Measurements from ENCODE around the gene MAS1L. TPM values are rescaled to one million over a fixed set of nuclear protein-coding genes. Genes with fewer than 3 reads are reported as not detected.
"Not testable (repeated sequence)": the region's sequence is repeated elsewhere in the genome, so short reads cannot be mapped to it uniquely, and the experiment has no call there.

The MAS1L gene
- total RNA-seq, 1 donor from 2014 or later = not detected

DNA sequence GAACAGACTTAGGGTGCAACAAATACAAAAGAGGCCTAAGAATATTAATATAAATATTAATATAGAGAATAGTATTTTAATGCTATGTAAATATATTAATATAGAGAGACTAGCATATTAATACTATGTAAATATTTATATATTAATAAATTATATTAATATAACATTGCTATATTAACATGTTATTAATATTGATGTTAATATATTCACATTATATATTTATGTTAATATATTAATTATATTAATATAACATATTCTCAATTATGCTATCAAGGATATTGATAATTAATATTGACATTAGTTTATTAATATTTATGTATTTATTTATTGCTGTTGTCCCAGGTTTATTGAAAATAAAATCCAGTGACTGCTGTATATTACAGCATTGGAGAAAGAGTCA is 1.1 kb upstream of the MAS1L start:
- intact Hi-C loops (cut with DNase I) = no loop called here
- no peak for DNase-seq (ENCODE audit: low spot score)

GRCh38 chr6:29487131-29487530 is 625 bp downstream of the MAS1L start:
- intact Hi-C loops (cut with DNase I) = no loop called here
- DNase-seq (ENCODE audit: low spot score) = no peak

DNA sequence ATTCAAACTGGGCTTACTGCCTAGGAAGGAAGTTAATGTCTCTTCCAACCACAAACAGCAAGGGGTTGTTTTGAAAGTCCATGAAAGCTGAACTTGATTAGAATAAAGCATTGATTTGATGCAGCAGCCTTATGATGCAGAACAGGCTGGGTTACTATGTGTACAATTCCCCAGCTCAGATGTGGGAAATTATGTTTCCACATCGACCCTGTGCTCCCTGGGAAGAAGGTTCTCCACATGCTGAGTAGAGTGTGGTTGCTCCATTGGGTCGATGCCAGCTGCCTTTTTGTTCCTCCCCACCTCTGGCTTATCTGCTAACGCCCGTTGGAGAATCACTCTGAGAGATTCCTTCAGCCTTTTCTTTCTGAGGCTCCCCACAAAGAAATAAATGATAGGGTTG is 1.2 kb downstream of the MAS1L start:
- intact Hi-C loops (cut with DNase I) = no loop called here

GRCh38 chr6:29483735-29484134 is 4.0 kb downstream of the MAS1L start:
- intact Hi-C loops (cut with DNase I) = no loop called here

More for the DNA sequence above, 1.2 kb downstream of the MAS1L start:
- no peak for DNase-seq (ENCODE audit: low spot score)

DNA sequence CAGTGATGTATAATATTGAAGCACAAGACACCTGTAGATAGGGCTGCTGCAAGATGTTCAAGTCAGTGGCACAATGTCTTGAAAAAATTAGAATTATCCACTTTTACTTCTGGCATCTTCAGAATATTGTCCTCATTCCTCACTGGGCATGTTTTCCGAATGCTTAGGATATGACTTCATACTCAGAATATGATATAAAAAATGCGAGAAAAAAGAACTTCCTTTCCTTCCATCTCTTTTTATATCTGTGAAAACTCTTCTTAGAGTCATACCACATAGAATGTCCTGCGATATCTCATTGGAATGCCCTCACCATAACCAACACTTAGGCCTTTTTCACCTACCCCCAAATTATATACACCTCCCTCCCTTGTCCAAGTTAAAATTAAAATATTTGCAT is 4.6 kb downstream of the MAS1L start:
- no peak for DNase-seq (ENCODE audit: low spot score)
- intact Hi-C loops (cut with DNase I) = no loop called here

More at GRCh38 chr6:29483735-29484134, 4.0 kb downstream of the MAS1L start:
- no peak for DNase-seq (ENCODE audit: low spot score)

DNA sequence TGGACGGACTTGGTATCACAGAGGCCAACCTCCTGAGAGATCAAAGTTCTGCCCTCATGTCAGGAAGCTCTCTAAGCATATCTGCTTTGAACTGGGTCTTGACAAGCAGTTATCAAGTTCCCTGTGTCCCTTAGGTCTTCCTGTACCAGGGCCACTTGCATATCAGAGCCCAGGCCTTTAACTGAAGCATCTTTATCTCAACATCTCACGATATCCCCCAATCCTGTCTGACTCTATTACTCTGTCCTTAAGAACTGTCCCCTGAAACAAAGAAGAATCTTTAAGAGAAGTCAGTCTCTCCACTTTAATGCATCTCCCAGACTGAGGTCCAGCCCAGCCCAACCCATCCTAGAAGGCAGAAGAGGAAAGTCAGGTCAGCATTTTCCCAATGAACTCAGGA is 8.2 kb downstream of the MAS1L start:
- DNase-seq (ENCODE audit: low spot score) = no peak
- intact Hi-C loops (cut with DNase I) = no loop called here

DNA sequence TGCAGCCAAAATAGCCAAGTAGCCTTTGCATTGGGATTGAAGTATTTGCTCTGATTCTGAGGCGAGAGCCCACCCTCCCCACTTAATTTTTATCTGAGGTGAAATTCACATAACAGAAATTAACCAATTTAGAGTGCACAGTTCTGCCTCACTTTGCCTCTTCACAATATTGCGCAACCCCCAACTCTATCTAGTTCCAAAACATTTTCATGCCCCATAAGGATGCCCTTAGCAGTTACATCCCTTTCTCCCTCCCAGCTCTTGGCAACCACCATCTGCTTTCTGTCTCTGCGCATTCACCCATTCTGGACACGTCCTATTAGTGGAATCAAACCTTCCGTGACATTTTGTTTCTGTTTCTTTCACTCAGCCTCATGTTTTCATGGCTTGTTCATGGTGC is 9.0 kb downstream of the MAS1L start:
- DNase-seq (ENCODE audit: low spot score) = no peak
- intact Hi-C loops (cut with DNase I) = no loop called here

DNA sequence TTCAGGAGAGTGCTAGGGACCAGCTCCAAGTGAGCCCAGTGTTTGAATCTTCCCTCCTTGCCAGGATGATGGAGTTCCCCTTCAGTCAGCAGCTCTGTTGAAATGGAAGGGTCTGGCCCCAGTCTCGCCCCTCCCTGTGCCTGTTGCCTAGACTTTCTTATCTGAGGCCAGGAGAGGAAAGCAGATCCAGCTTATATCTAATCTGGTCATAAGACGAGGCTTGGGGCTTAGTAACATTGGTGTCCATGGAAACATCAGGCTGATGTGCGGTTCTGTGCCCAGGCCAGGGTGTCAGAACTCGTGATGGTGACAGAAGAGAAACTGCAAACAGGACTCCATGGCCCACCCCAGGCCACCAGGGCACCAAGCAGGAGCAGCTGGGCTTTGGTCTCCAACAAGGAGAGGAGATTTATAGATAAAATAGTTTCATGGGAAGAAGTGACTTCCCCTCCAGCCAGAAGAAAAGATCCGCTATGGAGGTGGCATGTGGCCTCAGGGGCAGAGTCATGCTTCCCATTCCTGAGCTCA is 9.8 kb downstream of the MAS1L start:
- intact Hi-C loops (cut with DNase I) = no loop called here
- no peak for DNase-seq (ENCODE audit: low spot score)

DNA sequence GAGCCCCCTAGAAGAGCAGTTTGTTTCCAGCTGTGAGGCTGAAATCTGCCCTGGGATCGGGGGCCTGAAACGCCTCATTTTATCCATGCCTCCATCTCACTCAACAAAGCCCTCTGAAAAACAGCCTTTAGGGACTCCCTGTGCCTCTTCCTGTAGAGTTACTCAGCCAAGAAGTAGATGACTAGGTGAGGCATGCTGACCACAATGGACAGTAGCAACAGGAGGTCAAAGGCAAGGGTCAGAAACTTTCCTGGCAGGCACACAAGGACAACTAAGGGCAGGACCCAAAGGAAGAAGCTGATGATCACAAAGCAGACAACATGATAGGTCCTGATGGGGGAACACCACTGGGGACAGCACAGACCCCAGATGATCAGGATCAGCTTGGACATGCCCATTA is 12.8 kb downstream of the MAS1L start:
- no peak for DNase-seq (ENCODE audit: low spot score)
- intact Hi-C loops (cut with DNase I) = no loop called here

- DNase-seq (ENCODE audit: low spot score) = no peak
- intact Hi-C loops (cut with DNase I) = no loop called here
These were observed 21.5 kb downstream of the MAS1L start for GRCh38 chr6:29466241-29466640.

- no peak for DNase-seq (ENCODE audit: low spot score)
- intact Hi-C loops (cut with DNase I) = no loop called here
These were observed 22.0 kb downstream of the MAS1L start for GRCh38 chr6:29465801-29466200.

GRCh38 chr6:29465279-29465678 is 22.5 kb downstream of the MAS1L start:
- no peak for DNase-seq (ENCODE audit: low spot score)
- intact Hi-C loops (cut with DNase I) = no loop called here

DNA sequence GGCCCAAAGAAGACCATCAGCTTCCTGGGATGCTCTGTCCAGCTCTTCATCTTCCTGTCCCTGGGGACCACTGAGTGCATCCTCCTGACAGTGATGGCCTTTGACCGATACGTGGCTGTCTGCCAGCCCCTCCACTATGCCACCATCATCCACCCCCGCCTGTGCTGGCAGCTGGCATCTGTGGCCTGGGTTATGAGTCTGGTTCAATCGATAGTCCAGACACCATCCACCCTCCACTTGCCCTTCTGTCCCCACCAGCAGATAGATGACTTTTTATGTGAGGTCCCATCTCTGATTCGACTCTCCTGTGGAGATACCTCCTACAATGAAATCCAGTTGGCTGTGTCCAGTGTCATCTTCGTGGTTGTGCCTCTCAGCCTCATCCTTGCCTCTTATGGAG is 25.7 kb downstream of the MAS1L start:
- DNase-seq (ENCODE audit: low spot score) = no peak
- intact Hi-C loops (cut with DNase I) = no loop called here

DNA sequence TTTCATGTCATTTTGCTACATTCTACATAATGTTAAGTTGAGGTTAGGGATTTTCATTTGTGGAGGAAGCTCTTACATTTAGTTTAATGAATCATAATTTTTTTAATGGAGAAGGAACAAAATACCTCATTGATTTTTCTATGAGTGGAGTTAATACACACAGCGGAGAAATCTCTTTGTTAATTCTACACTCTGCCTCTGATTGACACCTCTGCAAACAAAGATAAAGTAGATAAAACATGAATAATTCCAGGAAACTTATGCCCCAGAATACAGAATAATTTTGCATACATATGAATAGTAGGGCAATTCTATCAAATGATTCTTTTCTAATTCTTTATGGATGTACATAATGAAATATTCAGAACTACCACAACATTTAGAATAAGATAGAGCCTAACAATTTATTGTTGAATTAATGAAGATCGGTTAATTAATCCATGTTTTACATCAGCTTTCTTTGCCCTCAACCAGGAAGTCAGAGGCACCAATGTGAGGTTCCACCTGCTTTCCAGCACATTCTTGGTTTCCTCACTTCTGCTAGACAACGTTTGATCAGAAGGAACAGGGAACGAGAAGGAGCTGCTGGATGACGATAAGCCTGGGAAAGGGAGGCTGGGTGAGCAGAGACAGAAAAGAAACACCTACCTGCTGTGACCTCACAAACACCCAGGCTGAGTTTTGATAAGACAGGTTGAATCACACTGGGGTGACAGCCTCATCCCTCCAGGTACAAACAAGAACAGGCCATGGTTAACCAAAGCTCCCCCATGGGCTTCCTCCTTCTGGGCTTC is 26.5 kb downstream of the MAS1L start:
- intact Hi-C loops (cut with DNase I) = no loop called here
- no peak for DNase-seq (ENCODE audit: low spot score)

DNA sequence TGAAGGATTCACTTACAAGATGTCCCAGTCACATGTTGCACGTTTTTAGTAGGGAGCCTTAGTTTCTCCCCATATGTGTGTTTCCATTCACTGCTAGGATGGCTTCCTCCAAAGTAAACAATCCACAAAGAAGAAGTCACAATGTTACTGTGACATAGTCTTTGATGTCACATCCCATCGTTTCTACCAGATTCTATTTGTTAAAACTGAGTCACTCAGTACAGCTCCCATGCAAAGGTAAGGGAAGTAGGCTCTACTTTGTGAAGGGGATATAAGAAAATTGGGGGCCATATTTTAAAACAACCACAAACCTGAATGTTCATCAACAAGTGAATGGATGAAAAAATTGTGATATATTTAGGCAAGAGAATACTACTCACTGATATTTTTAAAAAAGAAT is 30.8 kb downstream of the MAS1L start, which contains the start of the genes OR11A1 and OR2H1:
Gene OR11A1 (minus strand): TSS at position 101 of the 400 bp plus-strand sequence. CDS start 29,430 bp downstream, outside the sequence.
Gene OR2H1 (plus strand): TSS at position 185 of the 400 bp plus-strand sequence. CDS start 4,615 bp downstream, outside the sequence.
- intact Hi-C loops (cut with DNase I) = no loop called here
- no peak for DNase-seq (ENCODE audit: low spot score)

DNA sequence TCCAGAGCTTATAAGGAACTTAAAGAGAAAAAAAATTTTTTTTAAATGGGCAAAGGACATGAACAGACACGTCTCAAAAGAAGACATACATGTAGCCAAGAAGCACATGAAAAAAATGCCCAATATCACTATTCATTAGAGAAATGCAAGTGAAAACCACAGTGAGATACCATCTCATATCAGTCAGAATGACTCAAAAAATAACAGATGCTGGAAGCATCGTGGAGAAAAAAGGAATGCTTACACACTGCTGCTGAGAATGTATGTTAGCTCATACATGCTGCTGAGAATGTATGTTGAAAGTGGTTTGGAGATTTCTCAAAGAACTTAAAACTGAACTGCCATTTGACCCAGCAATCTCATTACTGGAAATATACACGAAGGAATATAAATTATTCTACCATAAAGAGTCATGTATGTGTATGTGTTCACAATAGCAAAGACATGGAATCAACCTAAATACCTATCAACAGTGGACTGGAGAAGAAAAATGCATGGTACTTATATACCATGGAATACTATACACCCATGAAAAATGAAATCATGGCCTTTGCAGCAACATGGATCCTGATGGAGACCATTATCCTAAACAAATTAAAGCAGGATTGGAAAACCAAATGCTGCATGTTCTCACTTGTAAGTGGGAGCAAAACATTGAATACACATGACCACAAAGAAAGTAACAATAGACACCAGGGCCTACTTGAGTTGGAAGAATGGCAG is 36.1 kb downstream of the MAS1L start:
- intact Hi-C loops (cut with DNase I) = no loop called here

GRCh38 chr6:29447670-29448069 is 40.1 kb downstream of the MAS1L start:
- intact Hi-C loops (cut with DNase I) = no loop called here
- no peak for DNase-seq (ENCODE audit: low spot score)

More for the DNA sequence above, 36.1 kb downstream of the MAS1L start:
- no peak for DNase-seq (ENCODE audit: low spot score)

DNA sequence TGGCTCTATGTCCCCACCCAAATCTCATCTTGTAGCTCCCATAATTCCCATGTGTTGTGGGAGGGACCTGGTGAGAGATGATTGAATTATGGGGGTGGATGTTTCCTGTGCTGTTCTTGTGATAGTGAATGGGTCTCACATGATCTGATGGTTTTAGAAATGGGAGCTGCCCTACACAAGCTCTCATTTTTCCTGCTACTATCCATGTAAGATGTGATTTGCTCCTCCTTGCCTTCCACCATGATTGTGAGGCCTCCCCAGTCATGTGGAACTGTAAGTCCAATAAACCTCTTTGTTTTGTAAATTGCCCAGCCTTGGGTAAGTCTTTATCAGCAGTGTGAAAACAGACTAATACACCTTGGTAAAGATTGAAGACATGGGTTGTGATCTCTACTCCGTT is 43.7 kb downstream of the MAS1L start:
- DNase-seq (ENCODE audit: low spot score); intact Hi-C loops (cut with DNase I): not testable (repeated sequence)

DNA sequence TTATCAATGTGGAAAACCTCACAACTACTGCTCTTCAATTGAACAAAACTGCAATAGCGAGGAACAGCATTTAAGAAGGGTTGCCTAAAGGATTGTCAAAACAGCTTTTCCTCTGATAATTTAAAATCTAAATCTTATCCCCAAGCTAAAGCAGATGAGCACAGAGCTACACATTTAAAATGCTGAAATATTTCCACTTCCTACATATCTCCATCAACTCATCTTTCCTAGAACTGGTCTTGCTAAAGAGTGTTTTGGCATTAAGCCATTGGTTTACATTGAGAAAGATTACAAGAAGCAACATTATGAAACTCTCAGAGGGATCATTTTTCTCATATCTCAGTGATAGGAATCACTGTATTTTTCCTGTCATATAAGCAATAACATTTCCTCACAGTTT is 45.0 kb downstream of the MAS1L start:
- intact Hi-C loops (cut with DNase I) = no loop called here
- no peak for DNase-seq (ENCODE audit: low spot score)

- DNase-seq (ENCODE audit: low spot score) = no peak
- intact Hi-C loops (cut with DNase I) = no loop called here
These were observed 48.8 kb downstream of the MAS1L start, which contains the start of gene OR10C1 for GRCh38 chr6:29439006-29439405. OR10C1 (plus strand) TSS chr6:29439306; CDS start chr6:29440016, 710 bp downstream.

Measured in cardiac septum (tissue), 1 donor.